COLO668 (cell line): ENCODE data around the gene TMCO4.

Experiments
- DNase-seq: peaks from one replicate; lab custom pipeline; 2025; ENCODE audit not compliant: unreplicated experiment; lab: John Stamatoyannopoulos, UW

Gene TMCO4

GRCh38 chr1:19750882-19751276, 48.8 kb downstream of the TMCO4 start:
- DNase-seq, result no peak

GRCh38 chr1:19750101-19750881, 49.4 kb downstream of the TMCO4 start:
- DNase-seq, result no peak

- no peak for DNase-seq
Observed at GRCh38 chr1:19749685-19750084, 50.0 kb downstream of the TMCO4 start.

- DNase-seq, result no peak
Observed at GRCh38 chr1:19747761-19748160, 52.0 kb downstream of the TMCO4 start.

- DNase-seq, result no peak
Observed at GRCh38 chr1:19744886-19745285, 54.8 kb downstream of the TMCO4 start.

GRCh38 chr1:19744335-19744743, 55.4 kb downstream of the TMCO4 start:
- no peak for DNase-seq

- no peak for DNase-seq
Observed at GRCh38 chr1:19743793-19744192, 55.9 kb downstream of the TMCO4 start.

- DNase-seq, result no peak
Observed at GRCh38 chr1:19743180-19743579, 56.5 kb downstream of the TMCO4 start.

- no peak for DNase-seq
Observed at GRCh38 chr1:19739628-19740027, 60.1 kb downstream of the TMCO4 start.

GRCh38 chr1:19738669-19739068, 61.0 kb downstream of the TMCO4 start:
- DNase-seq, result no peak

GRCh38 chr1:19738076-19738475, 61.6 kb downstream of the TMCO4 start:
- no peak for DNase-seq

- DNase-seq, result no peak
Observed at GRCh38 chr1:19737104-19737825, 62.5 kb downstream of the TMCO4 start.

GRCh38 chr1:19735440-19736127, 64.1 kb downstream of the TMCO4 start:
- DNase-seq, result no peak

- DNase-seq, result no peak
Observed at GRCh38 chr1:19734472-19734999, 65.2 kb downstream of the TMCO4 start.

GRCh38 chr1:19734056-19734455, 65.7 kb downstream of the TMCO4 start:
- DNase-seq, result no peak

- DNase-seq, result no peak
Observed at GRCh38 chr1:19733615-19734014, 66.1 kb downstream of the TMCO4 start.

- no peak for DNase-seq
Observed at GRCh38 chr1:19731311-19731821, 68.3 kb downstream of the TMCO4 start.

GRCh38 chr1:19730793-19731192, 68.9 kb downstream of the TMCO4 start:
- DNase-seq, result no peak

- no peak for DNase-seq
Observed at GRCh38 chr1:19730232-19730631, 69.5 kb downstream of the TMCO4 start.

GRCh38 chr1:19728413-19729145, 71.1 kb downstream of the TMCO4 start:
- no peak for DNase-seq

GRCh38 chr1:19725606-19726005, 74.1 kb downstream of the TMCO4 start:
- no peak for DNase-seq
